GM18499 (cell line): ENCODE results near the gene TPST2.
"Not testable (repeated sequence)": the region's sequence is repeated elsewhere in the genome, so short reads cannot be mapped to it uniquely, and the experiment has no call there.

Experiments
- ATAC-seq: cut with Tn5 transposase; IDR thresholded peaks from one replicate; pipeline ENCODE4 v1.9.1; 2021; ENCODE audit warnings: moderate number of reproducible peaks; ENCODE audit not compliant: insufficient read depth, unreplicated experiment

Gene TPST2

DNA sequence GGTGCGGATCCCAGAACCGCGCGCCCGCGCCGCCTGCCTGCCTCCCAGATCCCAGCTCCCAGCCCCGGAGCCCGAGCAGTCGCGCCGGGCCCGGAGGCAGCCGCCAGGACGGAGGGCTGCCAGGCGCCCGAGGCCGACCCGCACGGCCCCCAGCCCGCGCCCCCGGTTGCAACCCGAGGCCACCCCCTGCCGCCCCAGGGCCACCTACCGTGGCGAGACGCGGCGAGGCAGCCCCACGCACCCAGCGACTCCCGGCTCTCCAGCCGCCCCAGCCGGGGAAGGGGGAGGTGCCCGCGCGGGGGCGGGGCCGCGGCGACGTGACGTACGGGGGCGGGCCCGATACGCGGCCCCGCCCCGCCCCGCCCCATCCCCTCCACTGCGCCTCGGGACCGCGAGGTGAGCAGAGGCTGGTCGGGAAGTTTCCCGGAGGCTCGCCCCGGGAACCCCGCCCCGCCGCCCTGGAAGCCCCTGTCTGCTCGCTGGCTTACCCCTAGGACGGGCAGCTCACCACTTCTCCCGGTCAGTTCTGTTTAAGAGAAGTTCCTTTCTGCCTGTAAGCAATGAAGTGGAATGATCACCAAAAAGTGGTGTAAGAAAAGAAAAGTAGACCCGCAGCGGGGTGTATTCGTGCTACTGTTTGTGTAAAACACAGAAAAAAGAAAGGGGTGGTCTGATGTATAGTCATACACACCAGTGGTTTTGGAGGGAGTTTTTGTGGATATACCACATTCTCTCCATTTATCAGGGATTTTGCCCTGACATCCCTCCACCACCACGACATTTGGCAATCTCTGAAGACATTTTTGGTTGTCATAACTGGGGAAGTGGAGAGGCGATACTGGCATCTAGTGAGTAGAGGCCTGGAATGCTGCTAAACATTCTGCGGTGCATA, at the start of gene TPST2:
TPST2 (minus strand) TSS at position 288 of the 892 bp plus-strand sequence. CDS start 48,502 bp downstream, outside the sequence.
- ATAC-seq: no peak

DNA sequence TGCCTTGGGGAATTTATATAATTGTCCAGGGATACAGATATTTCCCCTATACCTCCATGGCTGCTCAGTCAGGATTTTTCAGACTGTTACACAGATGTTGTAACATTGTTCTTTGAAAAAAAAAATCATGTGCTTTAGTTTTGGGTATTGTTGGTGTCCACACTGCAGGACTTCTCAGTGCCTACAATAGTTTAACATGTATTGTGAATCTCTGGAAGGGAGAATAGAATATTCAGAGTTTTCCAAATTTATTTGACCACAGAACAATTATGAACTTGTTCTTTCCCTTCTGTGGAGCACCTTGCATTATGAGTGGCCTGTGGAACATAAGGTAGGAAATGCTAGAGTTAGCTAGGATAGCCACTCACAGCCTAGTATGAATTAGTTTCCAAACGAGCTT, 46.4 kb upstream of the TPST2 start:
- ATAC-seq: no peak

DNA sequence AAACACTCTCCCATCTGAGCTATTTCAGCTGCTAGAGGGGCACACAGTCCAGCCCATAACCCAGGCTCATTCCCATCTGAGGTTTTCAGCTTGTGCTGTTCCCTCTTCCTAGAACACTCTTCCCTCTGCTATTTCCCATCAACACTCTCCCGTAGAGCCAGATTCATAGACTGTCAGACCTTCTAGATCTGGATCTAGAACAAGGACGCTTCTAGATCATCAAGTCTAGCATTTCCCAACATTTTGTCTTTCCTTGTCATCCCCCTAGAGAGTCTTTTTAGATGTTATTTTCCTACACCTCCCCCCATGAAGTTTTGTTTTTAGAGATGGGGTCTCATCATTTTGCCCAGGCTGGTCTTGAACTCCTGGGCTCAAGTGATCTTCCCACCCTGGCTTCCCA, 45.2 kb upstream of the TPST2 start:
- no peak for ATAC-seq

DNA sequence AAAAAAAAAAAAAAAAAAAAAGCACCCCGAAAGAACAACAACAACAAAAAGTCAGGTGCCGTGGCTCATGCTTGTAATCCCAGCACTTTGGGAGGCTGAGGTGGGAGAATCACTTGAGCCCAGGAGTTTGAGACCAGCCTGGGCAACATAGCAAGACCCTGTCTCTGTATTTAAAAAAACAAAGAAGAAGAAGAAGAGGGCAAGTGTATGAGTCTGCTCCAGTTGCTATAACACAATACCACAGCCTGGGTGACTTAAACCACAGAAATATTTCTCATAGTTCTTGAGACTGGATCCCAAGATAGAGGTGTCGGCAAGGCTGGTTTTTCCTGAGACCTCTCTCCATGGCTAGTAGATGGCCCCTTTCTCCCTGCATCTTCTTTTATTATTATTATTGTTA, 44.3 kb upstream of the TPST2 start:
- ATAC-seq: no peak

DNA sequence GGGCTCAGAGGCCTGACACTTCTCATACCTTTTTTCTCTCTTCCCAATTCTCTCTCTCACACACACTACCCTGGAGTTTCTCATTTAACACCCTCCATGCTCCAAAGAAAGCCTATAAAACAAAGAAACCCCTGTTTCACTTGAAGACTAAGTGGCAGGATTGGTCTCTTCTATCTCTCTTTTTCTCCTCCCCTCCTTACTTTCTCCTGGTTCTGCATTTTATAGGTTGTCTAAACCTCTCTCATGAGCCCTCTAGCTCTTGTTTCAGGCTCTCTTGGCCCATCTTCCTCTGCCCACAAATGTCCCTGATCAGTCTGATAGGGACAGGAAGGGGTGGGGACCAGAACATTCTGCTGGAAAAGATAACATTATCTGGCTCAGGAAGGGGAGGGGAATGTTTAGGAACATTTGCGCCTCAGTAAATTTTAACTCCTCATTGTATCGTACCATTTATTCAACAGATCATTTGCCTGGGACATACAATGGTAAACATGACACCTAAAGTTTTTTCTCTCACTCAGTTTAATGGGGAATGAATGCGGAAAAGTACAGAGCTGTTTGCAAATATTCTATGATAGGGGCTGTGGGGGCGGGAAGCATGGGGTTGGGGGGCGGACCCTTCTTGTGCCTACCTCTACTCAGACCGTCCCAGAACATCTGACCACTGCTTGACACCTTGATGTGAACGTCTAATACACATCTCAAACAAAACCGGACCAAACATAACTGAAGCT, 42.7 kb upstream of the TPST2 start:
- ATAC-seq: no peak

DNA sequence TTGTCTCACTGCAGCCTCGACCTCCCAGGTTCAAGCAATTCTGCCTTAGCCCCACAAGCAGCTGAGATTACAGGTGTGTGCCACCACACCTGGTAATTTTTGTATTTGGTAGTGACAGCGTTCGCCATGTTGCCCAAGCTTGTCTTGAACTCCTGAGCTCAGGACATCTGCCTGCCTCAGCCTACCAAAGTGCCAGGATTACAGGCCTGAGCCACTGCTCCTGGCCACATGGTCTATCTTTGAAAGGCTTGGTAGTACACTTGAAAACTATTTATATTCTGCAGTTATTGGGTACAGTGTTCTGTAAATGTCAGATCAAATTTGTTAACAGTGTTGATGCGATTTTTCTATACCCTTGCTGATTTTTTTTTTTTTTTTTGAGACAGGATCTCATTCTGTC, 41.4 kb upstream of the TPST2 start:
- ATAC-seq: no peak

DNA sequence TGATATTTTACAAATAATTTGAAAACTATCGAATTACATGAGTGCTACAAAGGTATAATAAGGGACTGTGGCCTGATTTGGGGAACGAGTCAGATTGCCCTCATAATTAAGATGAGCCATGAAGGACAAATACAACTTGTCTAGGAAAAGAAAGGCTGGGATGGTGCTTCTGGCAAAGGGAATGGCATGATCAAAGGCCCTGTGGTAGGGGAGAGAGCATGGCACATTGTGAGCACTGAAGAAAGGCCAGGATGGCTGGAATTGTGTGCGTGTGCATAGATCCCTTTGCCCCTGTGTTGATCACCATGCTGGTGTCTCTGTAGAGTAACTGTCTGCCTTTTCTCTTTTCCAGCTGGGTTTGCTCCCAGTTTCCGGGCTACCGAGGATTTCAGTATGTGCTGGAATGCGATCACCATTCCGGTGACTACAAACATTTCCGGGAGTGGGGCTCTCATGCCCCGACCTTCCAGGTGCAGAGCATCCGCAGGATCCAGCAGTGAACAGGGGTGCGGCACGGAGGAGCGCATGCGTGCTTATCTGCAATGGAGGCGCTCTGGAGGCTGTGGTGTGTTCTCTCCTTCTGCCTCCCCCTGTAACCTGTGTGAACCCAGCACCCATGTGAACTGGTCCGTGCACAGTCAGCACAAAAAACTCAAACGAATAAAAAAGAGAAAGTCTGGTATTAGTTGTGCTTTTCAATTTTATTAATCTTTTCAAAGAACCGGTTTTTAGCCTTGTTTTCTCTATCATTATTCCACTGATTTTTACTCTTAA, 40.2 kb upstream of the TPST2 start:
- no peak for ATAC-seq

DNA sequence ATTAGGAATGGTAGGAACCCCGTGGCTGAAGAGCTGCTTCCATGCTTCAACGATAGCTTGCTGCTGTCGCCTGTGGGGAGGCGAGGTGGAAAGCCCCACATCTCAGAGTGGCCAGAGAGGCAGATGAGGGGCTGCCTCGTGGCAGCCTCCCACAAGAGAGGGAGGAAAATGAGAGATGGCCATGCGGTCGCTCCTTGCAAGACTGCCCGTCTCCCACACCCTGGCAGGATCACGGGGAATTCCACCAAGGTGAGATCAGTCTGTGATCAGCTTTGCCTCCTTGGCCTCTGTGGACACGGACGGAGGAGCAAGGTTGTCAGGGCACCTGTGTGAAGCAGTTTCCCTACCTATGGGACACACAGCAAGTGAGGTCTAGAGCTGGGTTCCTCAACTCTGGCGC, 34.9 kb upstream of the TPST2 start:
- ATAC-seq: no peak

DNA sequence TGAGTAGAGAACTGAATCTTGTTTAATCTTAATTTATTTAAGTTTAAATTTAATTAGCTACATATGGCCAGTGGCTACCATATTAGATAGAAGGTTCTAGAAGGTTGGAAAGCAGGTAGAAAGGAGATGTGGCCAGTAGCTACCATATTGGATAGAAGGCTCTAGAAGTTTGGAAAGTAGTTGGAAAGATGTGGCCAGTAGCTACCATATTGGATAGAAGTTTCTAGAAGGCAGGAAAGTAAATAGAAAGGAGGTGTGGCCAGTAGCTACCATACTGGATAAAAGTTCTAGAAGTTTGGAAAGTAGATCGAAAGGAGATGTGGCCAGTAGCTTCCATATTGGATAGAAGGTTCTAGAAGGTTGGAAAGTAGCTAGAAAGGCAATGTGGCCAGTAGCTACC, 34.1 kb upstream of the TPST2 start:
- ATAC-seq: no peak

DNA sequence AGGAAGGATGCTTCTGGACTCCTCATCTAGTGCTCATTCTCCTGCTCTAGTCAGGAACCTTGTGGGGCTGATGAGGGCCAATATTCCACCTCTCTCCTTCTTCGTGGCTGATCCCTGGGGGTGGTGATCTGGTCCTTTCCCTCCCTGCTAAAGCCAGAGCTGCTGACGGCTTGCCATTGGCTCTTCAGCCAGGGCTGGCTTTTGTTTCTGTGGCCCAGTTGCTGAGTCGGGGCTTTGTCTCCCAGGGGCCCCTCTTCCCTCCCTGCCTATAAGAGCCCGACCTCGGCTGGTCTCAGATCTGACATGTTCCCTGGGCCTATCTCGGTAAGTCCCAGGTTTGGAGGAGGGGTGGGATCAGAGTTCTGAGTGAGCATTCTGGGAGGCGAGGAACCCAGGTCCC, 31.7 kb upstream of the TPST2 start, which contains the start of gene CRYBA4:
CRYBA4 (plus strand) TSS at position 301 of the 400 bp plus-strand sequence. CDS start 634 bp downstream, outside the sequence.
- no peak for ATAC-seq

DNA sequence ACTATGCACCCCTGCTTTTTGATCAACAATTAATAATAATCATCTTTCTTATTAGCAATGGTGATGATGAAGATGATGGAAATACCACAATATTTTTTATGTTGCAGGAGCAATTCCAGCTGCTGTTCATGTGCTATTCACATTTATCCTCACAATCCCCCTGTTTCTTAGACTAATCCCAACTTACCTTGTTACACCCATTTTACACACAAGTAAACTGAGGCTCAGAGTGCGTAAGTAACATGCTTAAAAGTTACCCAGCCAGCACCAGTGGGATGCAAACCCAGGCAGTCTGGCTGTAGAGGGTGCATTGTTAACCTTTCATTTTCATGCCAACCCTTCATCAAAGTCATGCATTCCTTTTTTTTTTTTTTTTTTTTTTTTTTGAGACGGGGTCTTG, 30.3 kb upstream of the TPST2 start:
- ATAC-seq: no peak

DNA sequence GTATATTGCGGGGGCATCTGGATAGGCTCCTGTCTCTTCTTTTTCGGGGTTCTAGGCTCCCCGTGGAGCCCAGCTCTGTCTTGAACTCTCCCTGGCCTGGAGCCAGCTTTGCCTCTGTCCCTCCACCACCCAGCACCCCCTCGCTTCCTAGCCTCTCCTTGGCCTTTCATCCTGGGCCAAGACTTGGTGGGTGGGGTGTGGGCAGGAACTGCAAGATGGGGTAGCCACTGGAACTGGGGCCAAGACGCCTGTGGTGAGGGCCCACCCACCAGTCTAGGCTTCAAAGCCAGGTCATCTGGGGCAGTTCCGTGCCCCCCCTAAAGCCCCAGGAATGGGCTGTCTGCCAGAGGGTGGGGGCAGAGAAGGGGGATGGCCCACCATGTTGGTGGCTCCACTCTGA, 29.6 kb upstream of the TPST2 start:
- no peak for ATAC-seq

DNA sequence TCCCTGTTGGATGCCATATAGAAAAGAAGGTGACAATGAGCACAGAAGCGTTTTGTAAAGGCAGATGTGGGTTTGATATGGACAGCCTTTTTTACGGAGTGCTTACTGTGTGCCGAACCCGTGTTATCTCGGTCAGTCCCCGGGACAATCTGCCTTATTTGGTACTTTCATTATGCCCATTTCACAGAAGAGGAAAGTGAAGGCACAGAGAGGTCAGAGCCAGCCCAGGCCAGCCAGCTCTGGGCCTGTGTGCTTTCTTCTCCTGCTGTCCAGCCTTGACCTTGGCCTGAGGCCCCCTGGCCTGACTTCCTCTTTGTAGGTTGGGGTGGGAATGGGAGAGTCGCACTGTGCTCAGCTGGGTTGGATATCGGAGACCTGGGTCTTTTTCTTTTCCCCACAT, 28.5 kb upstream of the TPST2 start:
- ATAC-seq: no peak

DNA sequence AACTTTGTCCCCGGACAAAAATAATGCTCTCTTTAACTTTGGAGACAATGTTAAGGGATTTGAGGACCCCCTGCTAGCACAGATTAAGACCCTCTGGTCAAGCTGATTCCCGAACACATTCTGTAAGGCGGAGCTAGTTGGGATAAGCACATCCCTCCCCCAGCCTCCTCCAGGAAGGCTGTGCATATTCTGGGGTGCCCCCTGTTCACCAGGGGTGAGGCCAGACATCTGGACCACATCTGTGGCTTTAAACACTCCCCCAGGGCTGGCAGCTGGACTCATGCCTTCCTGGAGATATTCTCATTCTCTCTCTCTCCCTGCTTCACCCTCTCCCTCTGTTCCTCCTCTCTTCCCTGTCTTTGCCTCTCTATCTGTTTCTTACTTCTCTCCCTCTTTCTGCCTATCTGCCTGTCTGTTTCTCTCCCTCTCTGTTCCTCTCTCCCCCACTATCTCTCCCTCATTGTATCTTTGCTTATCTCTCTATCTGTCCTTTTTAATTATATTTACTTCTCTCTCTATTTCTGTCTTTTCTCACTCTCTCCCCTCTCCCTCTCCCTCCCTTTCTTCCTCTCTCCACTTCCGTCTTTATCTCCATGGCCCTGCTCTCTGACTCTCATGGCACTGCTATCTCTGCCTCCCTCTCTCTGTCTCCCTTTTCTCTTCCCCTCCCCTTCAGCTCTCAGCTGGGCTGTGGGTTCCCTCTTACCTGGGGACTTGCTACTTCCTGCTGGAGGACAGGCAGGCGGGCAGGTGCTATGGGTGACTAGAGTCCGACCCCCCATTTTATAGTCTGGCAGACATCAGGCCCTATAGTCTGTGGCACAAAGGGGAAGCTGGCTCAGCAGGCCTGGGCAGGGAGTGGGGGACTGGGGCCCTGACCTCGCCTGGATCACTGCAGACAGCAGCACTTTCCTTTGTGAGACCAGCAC, 27.6 kb upstream of the TPST2 start, which contains the start of gene CRYBB1:
CRYBB1 (minus strand) TSS at position 757 of the 929 bp plus-strand sequence. CDS start 1,708 bp downstream, outside the sequence.
- no peak for ATAC-seq

DNA sequence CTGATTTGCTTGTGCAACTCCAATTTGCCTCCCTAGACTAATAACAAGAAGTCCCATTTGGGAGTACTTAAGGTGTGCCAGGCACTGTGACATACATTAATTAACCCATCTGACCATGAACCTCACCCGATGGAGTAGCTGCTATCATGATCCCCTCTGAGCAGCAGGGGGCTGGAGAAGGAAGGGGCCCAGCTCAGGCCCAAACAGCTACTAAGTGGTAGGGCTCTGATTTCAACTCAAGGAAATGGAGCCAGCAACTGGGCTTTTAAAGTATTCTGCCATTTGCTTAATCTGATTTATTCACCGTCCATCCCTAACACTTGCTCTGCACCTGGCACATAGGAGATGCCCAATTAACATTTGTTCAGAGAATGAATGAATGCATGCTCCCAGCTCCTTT, 26.7 kb upstream of the TPST2 start:
- no peak for ATAC-seq

DNA sequence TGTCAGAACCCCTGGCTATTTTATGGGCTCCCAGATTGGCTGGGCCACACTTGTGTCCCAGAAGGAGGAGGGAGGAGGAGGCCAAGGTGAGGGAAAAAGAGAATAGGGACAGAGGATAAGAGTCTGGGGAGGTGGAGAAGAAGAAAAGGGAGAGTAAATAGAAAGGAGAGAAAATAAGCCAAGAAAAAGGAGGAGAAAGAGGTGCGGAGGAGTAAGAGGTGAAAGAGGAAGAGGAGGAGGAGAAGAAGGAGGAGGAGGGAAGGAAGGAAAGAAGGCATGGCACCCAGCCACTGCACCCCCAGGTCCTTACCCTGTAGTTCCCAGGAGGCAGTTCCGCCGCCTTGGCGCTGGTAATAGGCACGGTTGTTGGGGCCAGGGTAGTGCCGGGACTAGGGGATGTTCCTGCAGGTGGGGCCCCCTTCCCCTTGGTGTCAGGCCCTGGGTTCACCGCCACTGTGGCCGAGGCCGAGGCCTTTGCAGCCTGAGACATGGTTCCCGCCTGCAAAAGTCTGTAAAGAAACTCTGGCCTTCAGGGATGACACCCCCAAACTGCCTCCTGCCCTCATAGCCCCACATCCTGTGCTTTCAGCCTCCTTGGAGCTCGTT, 26.0 kb upstream of the TPST2 start:
- no peak for ATAC-seq

DNA sequence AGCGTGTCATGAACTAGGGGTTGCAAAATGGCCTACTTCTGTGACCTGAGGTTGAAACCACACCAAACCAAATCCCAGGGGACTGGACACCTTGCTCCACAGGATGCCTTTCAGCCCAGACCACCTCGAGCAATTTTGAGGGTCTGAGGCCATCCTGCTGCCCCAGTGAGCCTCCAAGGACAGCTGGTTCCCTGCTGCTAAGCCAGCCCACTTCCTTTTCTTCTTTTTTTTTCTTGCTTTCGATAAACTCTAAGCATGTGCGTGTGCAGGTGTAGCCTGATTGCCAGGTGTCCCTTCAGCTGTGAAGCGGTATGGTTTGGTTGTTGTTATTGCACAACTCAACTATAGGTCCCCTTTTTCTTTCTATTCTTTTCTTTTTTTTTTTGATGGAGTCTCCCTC, 25.2 kb upstream of the TPST2 start:
- ATAC-seq: no peak

DNA sequence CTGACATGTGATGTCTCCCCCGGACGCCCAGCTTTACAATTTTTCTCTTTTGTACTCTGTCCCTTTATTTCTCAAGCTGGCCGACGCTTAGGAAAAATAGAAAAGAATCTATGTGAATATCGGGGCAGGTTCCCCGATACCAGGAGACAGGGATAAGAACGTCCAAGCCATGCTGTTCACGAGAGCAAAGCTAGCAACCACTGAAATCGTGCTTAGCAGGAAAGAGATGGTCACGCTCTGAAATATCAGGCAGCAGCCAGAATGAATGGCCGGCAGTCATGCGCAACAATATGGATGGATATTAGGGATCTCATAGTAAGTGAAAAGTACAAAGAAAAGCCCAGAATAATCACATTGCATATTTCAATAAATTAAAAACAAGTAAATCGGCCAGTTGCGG, 24.4 kb upstream of the TPST2 start:
- ATAC-seq: no peak

DNA sequence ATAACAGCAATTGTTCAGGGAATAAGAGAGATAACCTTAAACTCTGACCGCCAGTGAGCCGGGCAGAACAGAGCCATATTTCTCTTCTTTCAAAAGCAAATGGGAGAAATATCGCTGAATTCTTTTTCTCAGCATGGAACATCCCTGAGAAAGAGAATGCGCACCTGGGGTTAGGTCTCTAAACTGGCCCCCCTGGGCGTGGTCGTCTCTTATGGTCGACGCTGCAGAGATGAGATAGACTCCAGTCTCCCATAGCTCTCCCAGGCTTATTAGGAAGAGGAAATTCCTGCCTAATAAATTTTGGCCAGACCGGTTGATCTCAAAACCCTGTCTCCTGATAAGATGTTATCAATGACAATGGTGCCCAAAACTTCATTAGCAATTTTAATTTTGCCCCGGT, 23.8 kb upstream of the TPST2 start:
- not testable (repeated sequence) for ATAC-seq
